Neural cell (in vitro differentiated cells): ENCODE measurements around the gene HEPHL1.

Experiments
- EP300 ChIP-seq: fragments of 450-650 bp; conservative IDR thresholded peaks from 2 replicates; pipeline ENCODE4 v1.6.1; 2014; ENCODE audit warnings: antibody characterized with exemption, mild to moderate bottlenecking, moderate library complexity; ENCODE audit not compliant: poor library complexity, severe bottlenecking
- EZH2 ChIP-seq: fragments of 200-600, 300-800 bp; shearing (Covaris generic), sonication (generic); IDR thresholded peaks from 2 replicates; pipeline ENCODE4 v1.6.1; 2014; ENCODE audit warnings: antibody characterized with exemption, low read length, borderline replicate concordance, mild to moderate bottlenecking; ENCODE audit not compliant: insufficient read depth, poor library complexity, severe bottlenecking
- MXI1 ChIP-seq: fragments of 450-650 bp; conservative IDR thresholded peaks from 2 replicates; pipeline ENCODE4 v1.6.1; 2014; ENCODE audit warnings: antibody characterized with exemption, mild to moderate bottlenecking; ENCODE audit not compliant: poor library complexity, severe bottlenecking
- POLR2AphosphoS5 ChIP-seq: IDR thresholded peaks from 2 replicates; pipeline ENCODE4 v1.6.1; 2012
- RAD21 ChIP-seq: fragments of 450-650 bp; conservative IDR thresholded peaks from 2 replicates; pipeline ENCODE4 v1.6.1; 2014; ENCODE audit warnings: antibody characterized with exemption, mild to moderate bottlenecking, moderate library complexity
- SMC3 ChIP-seq: fragments of 450-650 bp; conservative IDR thresholded peaks from 2 replicates; pipeline ENCODE4 v1.6.1; 2014; ENCODE audit warnings: antibody characterized with exemption, mild to moderate bottlenecking, moderate library complexity; ENCODE audit not compliant: poor library complexity
- TF ChIP-seq, protein P1 (sequence below): fragments of 450-650 bp; IDR thresholded peaks from 2 replicates; pipeline ENCODE4 v1.5.1; 2014; ENCODE audit warnings: antibody characterized with exemption, mild to moderate bottlenecking, moderate library complexity; ENCODE audit not compliant: poor library complexity, severe bottlenecking
- TF ChIP-seq, protein P2 (sequence below): IDR thresholded peaks from 2 replicates; pipeline ENCODE4 v1.6.1; 2012; ENCODE audit warnings: borderline replicate concordance

DNA sequence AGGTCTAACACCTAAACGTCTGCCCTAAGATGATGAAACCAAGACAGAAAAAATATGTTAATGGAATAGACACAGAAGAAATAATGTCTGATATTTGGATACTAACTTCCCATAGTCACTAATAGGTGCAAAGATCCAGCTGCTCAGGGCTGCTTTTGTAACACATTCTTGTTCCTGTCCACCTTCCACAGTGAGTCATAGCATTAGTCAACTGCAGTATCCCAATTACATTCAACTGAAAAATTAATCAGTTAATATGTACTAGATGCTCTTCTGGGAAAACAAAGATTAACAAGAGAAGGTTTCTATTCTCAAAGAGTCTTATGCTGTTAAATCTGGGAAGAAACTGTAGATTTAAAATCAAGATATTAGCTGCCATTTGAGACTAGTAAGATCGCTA, 47.6 kb downstream of the HEPHL1 start:
- TF ChIP-seq EZH2, result no peak
- TF ChIP-seq, protein P1, sequence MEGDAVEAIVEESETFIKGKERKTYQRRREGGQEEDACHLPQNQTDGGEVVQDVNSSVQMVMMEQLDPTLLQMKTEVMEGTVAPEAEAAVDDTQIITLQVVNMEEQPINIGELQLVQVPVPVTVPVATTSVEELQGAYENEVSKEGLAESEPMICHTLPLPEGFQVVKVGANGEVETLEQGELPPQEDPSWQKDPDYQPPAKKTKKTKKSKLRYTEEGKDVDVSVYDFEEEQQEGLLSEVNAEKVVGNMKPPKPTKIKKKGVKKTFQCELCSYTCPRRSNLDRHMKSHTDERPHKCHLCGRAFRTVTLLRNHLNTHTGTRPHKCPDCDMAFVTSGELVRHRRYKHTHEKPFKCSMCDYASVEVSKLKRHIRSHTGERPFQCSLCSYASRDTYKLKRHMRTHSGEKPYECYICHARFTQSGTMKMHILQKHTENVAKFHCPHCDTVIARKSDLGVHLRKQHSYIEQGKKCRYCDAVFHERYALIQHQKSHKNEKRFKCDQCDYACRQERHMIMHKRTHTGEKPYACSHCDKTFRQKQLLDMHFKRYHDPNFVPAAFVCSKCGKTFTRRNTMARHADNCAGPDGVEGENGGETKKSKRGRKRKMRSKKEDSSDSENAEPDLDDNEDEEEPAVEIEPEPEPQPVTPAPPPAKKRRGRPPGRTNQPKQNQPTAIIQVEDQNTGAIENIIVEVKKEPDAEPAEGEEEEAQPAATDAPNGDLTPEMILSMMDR, result no peak
- no peak for TF ChIP-seq RAD21
- TF ChIP-seq EP300, result no peak
- TF ChIP-seq POLR2AphosphoS5, result no peak
- TF ChIP-seq, protein P2, sequence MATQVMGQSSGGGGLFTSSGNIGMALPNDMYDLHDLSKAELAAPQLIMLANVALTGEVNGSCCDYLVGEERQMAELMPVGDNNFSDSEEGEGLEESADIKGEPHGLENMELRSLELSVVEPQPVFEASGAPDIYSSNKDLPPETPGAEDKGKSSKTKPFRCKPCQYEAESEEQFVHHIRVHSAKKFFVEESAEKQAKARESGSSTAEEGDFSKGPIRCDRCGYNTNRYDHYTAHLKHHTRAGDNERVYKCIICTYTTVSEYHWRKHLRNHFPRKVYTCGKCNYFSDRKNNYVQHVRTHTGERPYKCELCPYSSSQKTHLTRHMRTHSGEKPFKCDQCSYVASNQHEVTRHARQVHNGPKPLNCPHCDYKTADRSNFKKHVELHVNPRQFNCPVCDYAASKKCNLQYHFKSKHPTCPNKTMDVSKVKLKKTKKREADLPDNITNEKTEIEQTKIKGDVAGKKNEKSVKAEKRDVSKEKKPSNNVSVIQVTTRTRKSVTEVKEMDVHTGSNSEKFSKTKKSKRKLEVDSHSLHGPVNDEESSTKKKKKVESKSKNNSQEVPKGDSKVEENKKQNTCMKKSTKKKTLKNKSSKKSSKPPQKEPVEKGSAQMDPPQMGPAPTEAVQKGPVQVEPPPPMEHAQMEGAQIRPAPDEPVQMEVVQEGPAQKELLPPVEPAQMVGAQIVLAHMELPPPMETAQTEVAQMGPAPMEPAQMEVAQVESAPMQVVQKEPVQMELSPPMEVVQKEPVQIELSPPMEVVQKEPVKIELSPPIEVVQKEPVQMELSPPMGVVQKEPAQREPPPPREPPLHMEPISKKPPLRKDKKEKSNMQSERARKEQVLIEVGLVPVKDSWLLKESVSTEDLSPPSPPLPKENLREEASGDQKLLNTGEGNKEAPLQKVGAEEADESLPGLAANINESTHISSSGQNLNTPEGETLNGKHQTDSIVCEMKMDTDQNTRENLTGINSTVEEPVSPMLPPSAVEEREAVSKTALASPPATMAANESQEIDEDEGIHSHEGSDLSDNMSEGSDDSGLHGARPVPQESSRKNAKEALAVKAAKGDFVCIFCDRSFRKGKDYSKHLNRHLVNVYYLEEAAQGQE, result no peak
- no peak for TF ChIP-seq SMC3
- no peak for TF ChIP-seq MXI1
